ENCODE measurements around the gene VAMP5. TPM values are rescaled to one million over a fixed set of nuclear protein-coding genes. Genes with fewer than 3 reads are reported as not detected.
A peak's percentile ranks its signal among the peaks of the same experiment; 100 is the strongest.

VAMP5 gene
- total and polyA plus RNA-seq, 9 of the 15 experiments (the other 6 are each of a cell fraction or from before 2014, with no cell fraction given), result 0.54 to 1.9 (median 1.5) TPM; not detected in 2

DNA sequence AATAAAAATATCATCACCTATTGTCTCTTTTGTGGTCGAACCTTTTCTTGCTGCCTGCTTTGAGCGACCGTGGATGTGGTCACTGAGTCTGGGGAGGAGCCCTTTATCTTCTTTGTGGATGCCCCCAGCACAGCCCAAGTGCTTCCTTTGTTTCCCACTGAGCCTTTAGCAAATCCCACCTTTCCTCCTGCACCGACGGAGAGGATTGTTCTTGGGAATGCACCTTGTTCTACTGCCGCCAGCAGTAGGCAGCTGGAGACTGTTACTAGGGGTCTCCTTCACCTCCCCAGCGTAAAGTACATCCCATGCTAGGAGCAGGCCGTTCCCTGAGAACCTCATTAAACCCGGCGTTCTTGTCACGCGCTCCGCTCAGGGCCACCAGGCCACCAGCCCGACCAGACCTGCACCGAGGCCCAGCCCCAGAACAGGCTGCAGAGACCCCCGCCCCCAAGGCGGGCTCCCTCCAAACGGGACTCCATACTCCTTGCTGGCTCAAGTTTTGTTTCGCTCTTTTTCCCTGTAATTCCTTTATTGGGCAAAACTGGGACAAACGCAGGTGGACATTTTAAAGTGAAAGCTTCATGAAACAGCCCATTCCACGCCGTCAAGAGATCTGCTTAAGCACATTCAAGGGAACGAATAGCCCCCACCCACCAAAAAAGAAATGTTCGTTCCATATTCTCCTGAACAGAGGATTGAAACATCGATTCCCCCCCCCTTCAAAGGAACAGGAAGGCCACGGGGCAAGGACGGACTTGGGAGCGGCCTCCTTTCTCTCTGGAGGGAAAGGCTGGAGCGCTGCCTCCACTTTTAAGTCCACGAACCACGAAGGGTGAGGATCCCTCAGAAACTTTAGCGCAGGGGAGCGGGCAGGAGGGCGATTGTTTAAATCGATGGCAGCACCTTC, 46.4 kb upstream of the VAMP5 start (continued):
- TF ChIP-seq, protein P1, sequence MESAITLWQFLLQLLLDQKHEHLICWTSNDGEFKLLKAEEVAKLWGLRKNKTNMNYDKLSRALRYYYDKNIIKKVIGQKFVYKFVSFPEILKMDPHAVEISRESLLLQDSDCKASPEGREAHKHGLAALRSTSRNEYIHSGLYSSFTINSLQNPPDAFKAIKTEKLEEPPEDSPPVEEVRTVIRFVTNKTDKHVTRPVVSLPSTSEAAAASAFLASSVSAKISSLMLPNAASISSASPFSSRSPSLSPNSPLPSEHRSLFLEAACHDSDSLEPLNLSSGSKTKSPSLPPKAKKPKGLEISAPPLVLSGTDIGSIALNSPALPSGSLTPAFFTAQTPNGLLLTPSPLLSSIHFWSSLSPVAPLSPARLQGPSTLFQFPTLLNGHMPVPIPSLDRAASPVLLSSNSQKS (CRISPR knock-in tag; IDR thresholded peaks at IDR 0.05), result no peak
- no peak for TF ChIP-seq KDM5B (IDR thresholded peaks at IDR 0.05; ENCODE audit: insufficient replicate concordance, low read depth, low read length)
- TF ChIP-seq, protein P2, sequence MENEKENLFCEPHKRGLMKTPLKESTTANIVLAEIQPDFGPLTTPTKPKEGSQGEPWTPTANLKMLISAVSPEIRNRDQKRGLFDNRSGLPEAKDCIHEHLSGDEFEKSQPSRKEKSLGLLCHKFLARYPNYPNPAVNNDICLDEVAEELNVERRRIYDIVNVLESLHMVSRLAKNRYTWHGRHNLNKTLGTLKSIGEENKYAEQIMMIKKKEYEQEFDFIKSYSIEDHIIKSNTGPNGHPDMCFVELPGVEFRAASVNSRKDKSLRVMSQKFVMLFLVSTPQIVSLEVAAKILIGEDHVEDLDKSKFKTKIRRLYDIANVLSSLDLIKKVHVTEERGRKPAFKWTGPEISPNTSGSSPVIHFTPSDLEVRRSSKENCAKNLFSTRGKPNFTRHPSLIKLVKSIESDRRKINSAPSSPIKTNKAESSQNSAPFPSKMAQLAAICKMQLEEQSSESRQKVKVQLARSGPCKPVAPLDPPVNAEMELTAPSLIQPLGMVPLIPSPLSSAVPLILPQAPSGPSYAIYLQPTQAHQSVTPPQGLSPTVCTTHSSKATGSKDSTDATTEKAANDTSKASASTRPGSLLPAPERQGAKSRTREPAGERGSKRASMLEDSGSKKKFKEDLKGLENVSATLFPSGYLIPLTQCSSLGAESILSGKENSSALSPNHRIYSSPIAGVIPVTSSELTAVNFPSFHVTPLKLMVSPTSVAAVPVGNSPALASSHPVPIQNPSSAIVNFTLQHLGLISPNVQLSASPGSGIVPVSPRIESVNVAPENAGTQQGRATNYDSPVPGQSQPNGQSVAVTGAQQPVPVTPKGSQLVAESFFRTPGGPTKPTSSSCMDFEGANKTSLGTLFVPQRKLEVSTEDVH (IDR thresholded peaks at IDR 0.05; ENCODE audit: low read depth, partially characterized antibody), result no peak
- no peak for TF ChIP-seq ZEB2 (IDR thresholded peaks at IDR 0.05)
- no peak for TF ChIP-seq HCFC1 (IDR thresholded peaks at IDR 0.05; ENCODE audit: low read depth, low read length)
- peak; percentile 71; the same call in 1 of the 2 replicates for TF ChIP-seq MYC (IDR thresholded peaks at IDR 0.05; ENCODE audit: low read depth, low read length)
- TF ChIP-seq MYC (CRISPR knock-in tag; IDR thresholded peaks at IDR 0.05; ENCODE audit: borderline replicate concordance, low read depth), result no peak
- peak; percentile 29; the same call in 1 of the 2 replicates for TF ChIP-seq ETV1 (tag; conservative IDR thresholded peaks at IDR 0.05; ENCODE audit: low read depth)
- TF ChIP-seq KLF13 (tag; IDR thresholded peaks at IDR 0.05; ENCODE audit: borderline replicate concordance, low read depth), result no peak
- TF ChIP-seq, protein P3, sequence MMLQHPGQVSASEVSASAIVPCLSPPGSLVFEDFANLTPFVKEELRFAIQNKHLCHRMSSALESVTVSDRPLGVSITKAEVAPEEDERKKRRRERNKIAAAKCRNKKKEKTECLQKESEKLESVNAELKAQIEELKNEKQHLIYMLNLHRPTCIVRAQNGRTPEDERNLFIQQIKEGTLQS (IDR thresholded peaks at IDR 0.05), result no peak
- TF ChIP-seq, protein P3 (CRISPR knock-in tag; conservative IDR thresholded peaks at IDR 0.05), result no peak
- TF ChIP-seq FOXP1 (CRISPR knock-in tag; IDR thresholded peaks at IDR 0.05), result no peak
- 0 out of 4 replicates have a peak, but pooled peaks of 1 of the 2 experiments have one; percentile 23 for TF ChIP-seq TEAD1 (CRISPR knock-in tag; IDR thresholded peaks at IDR 0.05)
- TF ChIP-seq NR3C1 (CRISPR knock-in tag; IDR thresholded peaks at IDR 0.05), result no peak
- TF ChIP-seq CGGBP1 (CRISPR knock-in tag; IDR thresholded peaks at IDR 0.05), result no peak
- TF ChIP-seq EHMT2 (IDR thresholded peaks at IDR 0.05), result no peak
- TF ChIP-seq, protein P4, sequence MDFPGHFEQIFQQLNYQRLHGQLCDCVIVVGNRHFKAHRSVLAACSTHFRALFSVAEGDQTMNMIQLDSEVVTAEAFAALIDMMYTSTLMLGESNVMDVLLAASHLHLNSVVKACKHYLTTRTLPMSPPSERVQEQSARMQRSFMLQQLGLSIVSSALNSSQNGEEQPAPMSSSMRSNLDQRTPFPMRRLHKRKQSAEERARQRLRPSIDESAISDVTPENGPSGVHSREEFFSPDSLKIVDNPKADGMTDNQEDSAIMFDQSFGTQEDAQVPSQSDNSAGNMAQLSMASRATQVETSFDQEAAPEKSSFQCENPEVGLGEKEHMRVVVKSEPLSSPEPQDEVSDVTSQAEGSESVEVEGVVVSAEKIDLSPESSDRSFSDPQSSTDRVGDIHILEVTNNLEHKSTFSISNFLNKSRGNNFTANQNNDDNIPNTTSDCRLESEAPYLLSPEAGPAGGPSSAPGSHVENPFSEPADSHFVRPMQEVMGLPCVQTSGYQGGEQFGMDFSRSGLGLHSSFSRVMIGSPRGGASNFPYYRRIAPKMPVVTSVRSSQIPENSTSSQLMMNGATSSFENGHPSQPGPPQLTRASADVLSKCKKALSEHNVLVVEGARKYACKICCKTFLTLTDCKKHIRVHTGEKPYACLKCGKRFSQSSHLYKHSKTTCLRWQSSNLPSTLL (IDR thresholded peaks at IDR 0.05), result no peak
- no peak for TF ChIP-seq NR2C1 (IDR thresholded peaks at IDR 0.05)
- TF ChIP-seq NR2C1 (tag; IDR thresholded peaks at IDR 0.05), result no peak

All from K562 (cell line).